Measurements from ENCODE around the gene MYO1G. TPM values are rescaled to one million over a fixed set of nuclear protein-coding genes. Genes with fewer than 3 reads are reported as not detected.

The MYO1G gene
- total RNA-seq, 2 donors from 2014 or later, result 465 to 518 TPM

DNA sequence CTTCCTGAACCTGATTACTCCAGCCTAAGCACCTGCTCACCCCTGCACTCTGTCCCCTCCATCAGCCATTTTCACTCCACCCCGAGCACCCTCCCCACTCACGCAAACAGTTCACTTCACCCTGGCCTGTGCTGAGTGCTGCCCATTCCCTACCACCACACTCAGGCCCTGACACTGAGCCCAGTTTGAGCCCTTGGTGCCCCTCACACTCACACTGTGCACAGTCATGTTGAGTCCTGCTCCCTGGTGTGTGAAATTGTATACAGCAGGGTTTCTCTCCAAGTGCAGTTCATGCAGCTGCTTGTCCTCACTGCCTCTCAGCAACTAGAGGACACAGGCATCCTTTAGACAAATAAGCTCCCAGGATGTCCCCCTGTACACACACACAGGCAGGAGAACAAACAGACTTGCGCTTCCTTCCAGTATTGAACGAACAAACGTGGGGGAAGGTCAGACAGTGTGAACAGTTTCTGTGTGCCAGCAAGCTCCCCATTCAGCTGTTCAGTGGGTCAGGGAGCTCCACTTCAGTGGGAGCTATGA, 6.8 kb downstream of the MYO1G start:
- Mint-ChIP-seq H3K36me3 (peaks cover 11% of the 10 kb centered on the region), H3K4me3 (no peak overlapping the region), H3K27ac (peak overlapping the region; percentile 58 to 86), H3K27me3 (no peaks in the 10 kb centered on the region), H3K4me1 (ENCODE audit: low read depth in 2 of 2) (peaks cover 23% of the 10 kb centered on the region in 2 donors), H3K9me3 (no peaks in the 10 kb centered on the region)
- ATAC-seq (no peak), DNase-seq (ENCODE audit: low spot score) (no peak)

DNA sequence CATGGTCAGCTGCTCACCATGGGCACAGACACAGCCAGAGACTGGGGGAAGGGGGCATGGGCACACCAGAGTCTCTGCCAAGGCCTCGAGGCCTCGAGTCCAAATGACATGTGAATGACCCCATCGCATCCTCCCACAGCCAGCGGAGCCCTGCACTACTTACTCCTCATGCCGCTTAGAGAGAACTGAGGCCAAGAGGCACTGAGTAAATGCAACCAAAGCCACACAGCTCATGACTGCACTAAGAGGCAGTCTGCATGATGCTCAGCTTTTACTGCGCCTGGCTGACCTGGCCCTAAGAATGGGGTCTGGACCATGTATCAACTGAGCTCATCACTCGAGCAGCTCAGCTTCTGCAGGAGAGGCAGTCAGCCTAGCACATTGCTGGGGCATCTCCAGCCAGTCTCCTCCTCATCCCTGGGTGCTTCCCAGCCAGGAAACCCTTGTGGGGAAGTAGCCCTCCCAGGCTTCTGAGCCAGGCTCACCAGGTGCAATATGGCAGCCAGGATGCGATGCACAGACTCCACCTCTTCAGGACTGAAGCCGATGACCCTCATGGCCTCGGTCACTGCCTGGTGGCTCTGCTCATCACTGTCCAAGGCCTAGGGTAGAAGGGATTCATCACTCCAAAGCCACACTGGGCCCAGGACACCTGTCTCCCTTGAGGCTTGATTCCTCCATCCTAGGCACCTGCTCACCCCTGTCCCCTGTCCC, 7.5 kb downstream of the MYO1G start:
- Mint-ChIP-seq H3K4me3 (no peak overlapping the region), H3K9me3 (no peaks in the 10 kb centered on the region), H3K4me1 (ENCODE audit: low read depth in 2 of 2) (peaks cover 18 to 19% of the 10 kb centered on the region in 2 donors), H3K27me3 (no peaks in the 10 kb centered on the region), H3K36me3 (peaks cover 9% of the 10 kb centered on the region), H3K27ac (peak overlapping the region; percentile 58 to 86)
- no peak for DNase-seq (ENCODE audit: low spot score)
- ATAC-seq, result no peak

DNA sequence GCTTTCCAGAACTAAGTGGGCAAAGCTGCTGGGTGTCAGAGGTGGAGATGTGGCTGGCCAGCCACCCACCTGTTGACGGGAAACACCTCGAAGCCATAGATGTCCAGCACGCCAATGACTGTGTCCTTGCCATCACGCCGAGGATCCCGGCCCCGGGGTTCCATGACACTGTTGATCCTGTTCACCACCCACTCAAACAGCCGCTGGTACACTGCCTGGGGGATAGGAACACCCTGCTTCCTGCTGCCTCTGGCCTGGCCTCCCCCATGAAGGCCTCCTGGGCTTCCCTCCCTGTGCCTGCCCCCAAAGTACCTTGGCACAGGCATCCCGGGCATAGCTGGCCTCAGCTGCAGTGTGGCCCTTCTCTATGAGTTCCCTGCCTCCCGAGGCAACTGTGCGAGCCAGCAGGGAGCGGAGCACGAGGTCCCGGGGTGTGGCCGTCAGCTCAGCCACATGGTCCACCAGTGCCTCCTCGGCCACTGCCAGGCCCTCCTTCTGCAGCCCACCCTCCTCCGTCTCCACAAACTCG, 8.2 kb downstream of the MYO1G start:
- DNase-seq (ENCODE audit: low spot score) (no peak), ATAC-seq (no peak)
- no peak overlapping the region for H3K4me3 Mint-ChIP-seq
- peaks cover 14 to 16% of the 10 kb centered on the region in 2 donors for H3K4me1 Mint-ChIP-seq (ENCODE audit: low read depth in 2 of 2)
- no peak overlapping the region for H3K27ac Mint-ChIP-seq
- H3K27me3 Mint-ChIP-seq, result no peaks in the 10 kb centered on the region
- no peaks in the 10 kb centered on the region for H3K9me3 Mint-ChIP-seq
- peaks cover 5% of the 10 kb centered on the region for H3K36me3 Mint-ChIP-seq

DNA sequence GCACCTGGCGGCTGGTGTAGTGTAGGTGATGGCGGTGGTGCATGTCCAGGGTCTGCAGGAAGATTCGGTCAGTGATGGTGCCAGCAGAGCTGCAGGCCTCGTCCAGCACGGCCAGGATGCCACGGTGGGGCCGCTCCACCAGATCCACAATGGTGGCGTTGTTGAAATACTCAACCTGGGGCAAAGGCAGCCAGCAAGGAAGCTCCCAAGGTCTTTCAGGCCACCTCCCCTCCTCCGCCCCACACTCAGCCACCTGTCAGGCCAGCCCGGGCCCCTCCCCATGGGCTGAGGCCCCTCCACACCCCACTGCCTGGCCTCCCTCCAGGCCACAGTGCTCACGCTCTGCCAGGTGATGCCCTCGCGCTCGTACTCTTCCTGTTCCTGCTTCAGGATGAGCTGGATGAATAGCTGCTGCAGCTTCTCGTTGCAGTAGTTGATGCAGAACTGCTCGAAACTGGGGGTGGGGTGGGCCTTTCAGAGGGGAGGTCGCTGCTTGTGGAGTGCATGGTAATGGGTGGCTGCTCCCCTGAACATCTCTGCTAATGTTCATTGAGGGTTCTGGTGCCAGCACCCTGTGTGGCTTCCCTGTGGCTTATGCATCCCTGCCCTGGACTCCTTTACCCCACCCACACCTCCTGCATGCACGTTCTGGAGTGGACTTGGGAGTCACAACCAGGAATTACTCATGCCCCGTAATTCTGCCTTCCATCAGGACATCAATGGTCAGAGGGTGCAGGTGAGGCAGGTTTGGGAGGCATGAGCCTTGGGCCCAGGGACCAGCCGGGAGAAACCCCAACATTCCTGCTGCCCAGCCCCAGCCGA, 8.9 kb downstream of the MYO1G start:
- Mint-ChIP-seq H3K4me3 (no peak overlapping the region), H3K4me1 (ENCODE audit: low read depth in 2 of 2) (peaks cover 14 to 20% of the 10 kb centered on the region in 2 donors), H3K36me3 (peaks cover 5% of the 10 kb centered on the region), H3K9me3 (no peaks in the 10 kb centered on the region), H3K27me3 (no peaks in the 10 kb centered on the region), H3K27ac (no peak overlapping the region)
- DNase-seq (ENCODE audit: low spot score) (no peak), ATAC-seq (no peak)

DNA sequence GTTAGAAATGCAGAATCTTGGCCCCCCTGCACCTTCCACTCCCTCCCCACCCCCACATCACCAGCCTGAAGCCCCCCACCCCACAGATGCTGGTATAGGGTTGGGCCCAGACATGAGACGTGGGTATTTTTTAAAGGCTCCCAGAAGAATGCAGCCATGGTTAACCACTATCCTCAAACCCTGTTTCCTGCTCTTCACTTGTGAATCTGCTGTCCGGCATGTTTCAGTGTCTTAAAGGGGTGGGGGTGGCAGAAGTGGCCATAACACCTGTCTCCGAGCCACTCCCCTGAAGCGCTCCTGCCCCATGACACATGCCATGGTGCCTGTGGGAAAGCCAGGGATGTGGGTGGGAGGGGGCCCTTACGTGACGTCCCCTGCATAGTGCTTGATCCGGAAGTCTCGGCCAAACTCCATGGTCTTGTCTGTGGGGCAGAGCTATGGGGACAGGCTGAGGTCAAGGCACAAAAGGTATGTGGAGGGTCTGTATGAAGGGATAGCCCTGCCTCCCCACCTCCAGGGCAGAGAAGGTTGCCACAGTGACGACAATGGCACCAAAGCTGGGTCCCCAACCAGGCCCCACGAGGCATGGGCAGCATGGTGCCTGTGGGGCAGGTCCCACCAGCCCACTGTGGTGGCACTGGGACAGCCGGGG, 9.6 kb downstream of the MYO1G start:
- Mint-ChIP-seq H3K36me3 (peaks cover 5% of the 10 kb centered on the region), H3K27ac (peak overlapping the region in 1 of 2 donors; percentile 62), H3K4me3 (no peak overlapping the region), H3K4me1 (ENCODE audit: low read depth in 2 of 2) (peaks cover 14 to 15% of the 10 kb centered on the region in 2 donors), H3K9me3 (no peaks in the 10 kb centered on the region), H3K27me3 (no peaks in the 10 kb centered on the region)
- ATAC-seq, result no peak
- DNase-seq (ENCODE audit: low spot score), result no peak

DNA sequence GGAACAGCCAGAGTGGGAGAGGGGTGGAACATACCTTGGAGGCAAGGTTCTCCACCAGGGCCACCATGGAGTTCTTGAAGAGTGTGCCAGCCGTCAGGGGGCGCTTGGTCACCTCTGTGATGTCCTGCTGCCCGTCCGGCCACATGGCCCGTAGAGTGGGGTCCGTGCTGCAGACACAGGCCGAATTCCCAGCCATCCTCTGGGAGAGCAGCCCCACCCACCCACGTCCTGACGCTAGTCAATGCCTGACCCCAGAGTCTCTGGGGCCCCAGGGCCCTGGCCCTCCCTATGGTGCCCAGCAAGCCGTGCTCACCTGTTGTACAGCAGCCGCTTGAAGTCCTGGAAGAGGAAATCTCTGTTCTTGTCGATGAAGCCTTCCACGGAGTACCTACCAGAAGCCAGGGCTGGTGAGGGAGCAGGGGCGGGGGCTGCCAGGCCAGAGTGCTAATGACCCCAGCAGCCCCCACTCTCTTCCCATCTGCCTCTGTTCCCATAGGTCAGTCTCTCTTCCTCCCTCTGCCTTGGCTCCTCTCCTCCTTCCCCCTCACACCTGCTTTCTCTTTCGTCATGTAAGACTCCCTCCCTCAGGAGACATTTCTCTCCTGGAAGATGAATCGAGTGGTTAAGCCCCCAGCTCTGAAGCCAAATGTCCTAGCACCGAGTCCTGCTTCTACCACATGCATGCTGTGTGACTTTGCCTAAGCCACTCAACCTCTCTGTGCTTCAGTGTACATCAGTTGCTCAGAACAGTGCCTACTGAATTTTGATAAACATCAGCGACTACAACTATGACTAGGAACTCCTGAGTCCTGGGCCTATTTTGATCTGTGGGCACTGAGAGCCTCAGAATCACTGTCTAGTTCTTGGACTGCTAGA, 11.0 kb downstream of the MYO1G start:
- peaks cover 14 to 19% of the 10 kb centered on the region in 2 donors for H3K4me1 Mint-ChIP-seq (ENCODE audit: low read depth in 2 of 2)
- ATAC-seq, result no peak
- peaks cover 5% of the 10 kb centered on the region for H3K36me3 Mint-ChIP-seq
- no peaks in the 10 kb centered on the region for H3K27me3 Mint-ChIP-seq
- H3K27ac Mint-ChIP-seq, result peak overlapping the region; percentile 46 to 62
- H3K4me3 Mint-ChIP-seq, result no peak overlapping the region
- no peaks in the 10 kb centered on the region for H3K9me3 Mint-ChIP-seq
- no peak for DNase-seq (ENCODE audit: low spot score)

DNA sequence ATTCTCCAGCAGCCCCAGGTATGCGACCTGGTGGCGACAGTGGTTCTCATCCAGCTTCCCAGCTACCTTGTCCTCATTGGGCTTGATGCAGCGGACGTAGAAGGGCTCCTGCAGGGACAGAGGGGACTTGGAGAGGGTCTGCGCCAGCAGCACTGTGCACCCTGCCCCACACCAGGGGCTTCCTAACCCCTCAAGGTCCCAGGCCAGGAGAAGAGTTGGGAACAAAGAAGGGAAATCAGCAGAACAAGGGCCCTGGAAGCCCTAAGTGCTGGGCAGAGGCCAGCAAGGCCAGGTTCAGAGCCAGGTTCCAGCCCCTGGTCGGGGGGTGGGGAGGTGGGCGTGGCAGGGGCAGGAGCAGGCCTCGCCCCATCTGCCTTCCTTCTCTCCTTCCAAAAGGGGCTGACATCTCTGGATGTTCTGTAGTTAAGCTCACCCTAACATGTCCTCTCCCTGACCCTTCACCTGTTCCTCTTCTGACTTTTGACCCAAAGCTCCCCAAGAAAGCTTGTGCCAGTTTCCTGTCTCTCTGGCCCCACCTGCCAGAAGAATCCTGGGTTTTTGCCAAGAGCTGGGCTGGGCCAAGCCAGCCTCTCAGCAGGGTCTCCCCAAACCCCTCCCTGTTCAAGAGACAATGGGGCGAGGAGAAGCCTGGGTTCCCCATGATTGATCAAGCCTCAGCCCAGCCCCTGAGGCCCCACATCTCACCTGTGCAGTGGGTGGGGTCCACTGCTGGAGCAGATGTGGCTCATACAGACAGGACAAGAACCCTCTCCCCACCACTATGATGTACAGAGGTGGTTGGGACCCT, 11.9 kb downstream of the MYO1G start:
- no peak overlapping the region for H3K27ac Mint-ChIP-seq
- no peak for ATAC-seq
- peaks cover 7 to 15% of the 10 kb centered on the region in 2 donors for H3K4me1 Mint-ChIP-seq (ENCODE audit: low read depth in 2 of 2)
- no peaks in the 10 kb centered on the region for H3K27me3 Mint-ChIP-seq
- H3K36me3 Mint-ChIP-seq, result peaks cover 5% of the 10 kb centered on the region
- no peak overlapping the region for H3K4me3 Mint-ChIP-seq
- no peak for DNase-seq (ENCODE audit: low spot score)
- H3K9me3 Mint-ChIP-seq, result no peaks in the 10 kb centered on the region

DNA sequence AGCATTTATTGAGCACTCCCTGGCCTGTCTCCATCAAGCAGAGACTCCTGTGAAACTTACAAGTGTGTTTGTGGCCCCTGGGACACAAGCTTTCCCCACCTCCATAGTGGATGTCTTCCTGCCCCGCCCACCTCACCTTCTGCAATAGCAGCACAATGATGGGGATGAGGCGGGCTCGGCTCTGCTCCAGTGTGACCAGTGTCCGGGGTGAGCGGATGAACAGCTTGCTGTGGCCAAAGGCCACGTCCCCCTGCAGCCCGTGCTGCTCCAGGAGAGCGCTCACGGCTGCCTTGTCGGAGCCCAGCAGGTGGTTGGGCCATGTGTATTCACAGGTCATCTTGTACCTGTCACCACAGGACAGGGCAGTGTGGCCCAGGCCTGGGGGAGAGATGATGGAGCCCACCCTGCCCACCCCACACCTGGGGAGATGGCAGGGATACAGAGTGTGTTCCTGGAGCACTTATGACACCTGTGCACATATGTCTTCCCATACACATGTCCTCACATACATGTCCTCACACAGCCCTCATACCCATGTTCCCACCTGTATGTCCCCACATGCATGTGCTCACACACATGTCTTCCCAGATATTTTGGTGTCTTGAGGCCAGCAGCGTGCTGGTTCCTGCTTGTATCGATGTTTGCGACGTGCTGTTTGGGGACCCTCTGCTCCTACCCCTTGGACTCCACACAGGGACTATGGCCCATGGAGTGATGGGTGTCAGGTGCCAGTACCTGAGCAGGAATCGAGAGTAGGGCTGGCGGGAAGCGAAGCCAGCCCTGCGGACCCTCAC, 12.7 kb downstream of the MYO1G start:
- Mint-ChIP-seq H3K9me3 (no peaks in the 10 kb centered on the region), H3K4me3 (no peak overlapping the region), H3K36me3 (peaks cover 5% of the 10 kb centered on the region), H3K4me1 (ENCODE audit: low read depth in 2 of 2) (peaks cover 4 to 11% of the 10 kb centered on the region in 2 donors), H3K27ac (no peak overlapping the region), H3K27me3 (no peaks in the 10 kb centered on the region)
- ATAC-seq (no peak), DNase-seq (ENCODE audit: low spot score) (no peak)

DNA sequence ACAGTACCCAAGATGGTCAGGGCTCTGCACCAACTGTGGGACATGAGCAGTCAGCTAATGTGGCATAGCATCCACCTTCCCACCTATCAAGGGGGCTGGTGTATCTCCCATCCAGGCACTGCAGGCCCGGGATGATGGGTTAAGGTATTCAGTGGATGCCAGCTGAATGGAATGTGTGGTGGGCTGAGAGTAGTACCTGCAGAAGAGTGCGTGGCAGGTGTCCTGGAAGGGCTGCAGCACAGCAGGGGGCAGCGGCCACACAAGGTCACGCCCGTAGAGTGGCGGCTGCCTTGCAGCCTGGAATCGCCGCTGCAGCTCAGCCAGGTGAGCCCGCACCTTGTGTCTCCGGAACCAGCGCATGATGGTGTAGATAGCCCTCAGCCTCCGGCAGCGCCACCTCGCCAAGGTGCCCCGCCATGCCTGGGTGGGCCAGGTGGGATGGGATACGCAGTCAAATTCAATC, 13.3 kb downstream of the MYO1G start:
- Mint-ChIP-seq H3K9me3 (no peaks in the 10 kb centered on the region), H3K27me3 (no peaks in the 10 kb centered on the region), H3K27ac (no peak overlapping the region), H3K4me3 (no peak overlapping the region), H3K4me1 (ENCODE audit: low read depth in 2 of 2) (peaks cover 7 to 13% of the 10 kb centered on the region in 2 donors), H3K36me3 (peaks cover 5% of the 10 kb centered on the region)
- DNase-seq (ENCODE audit: low spot score) (no peak), ATAC-seq (no peak)

DNA sequence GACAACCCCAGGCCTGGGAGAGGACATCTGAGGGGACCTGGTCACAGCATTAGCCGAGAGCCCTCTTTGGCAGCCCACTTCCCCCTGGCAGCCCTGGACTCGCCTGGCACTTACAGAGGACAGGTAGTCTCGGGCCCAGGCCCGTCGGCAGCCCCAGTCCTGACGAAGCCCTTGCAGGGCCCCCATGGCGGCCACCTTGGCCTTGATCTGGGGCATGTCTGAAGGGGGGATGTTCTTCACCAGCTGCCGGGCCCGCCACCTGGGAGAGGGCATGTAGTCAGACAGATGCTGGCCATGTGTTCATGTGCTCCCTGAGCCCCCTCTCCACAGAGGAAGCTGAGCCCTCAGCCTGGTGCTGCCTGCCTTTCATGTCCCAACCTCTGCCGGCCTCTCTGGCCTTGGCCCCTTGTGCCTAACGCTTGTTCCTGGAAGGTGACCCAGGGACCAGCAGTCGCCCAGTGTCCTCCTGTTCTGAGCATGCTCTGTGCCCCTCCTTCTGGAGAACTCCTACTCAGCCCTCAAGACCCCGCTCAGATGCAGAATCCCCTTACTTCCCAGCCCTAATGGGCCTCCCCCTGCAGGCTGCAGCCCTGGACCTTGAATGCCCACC, 13.9 kb downstream of the MYO1G start:
- Mint-ChIP-seq H3K4me3 (no peak overlapping the region), H3K27me3 (no peaks in the 10 kb centered on the region), H3K36me3 (peaks cover 5% of the 10 kb centered on the region), H3K4me1 (ENCODE audit: low read depth in 2 of 2) (peaks cover 12 to 19% of the 10 kb centered on the region in 2 donors), H3K9me3 (no peaks in the 10 kb centered on the region), H3K27ac (no peak overlapping the region)
- ATAC-seq (peak in 1 of 2 donors; percentile 0), DNase-seq (ENCODE audit: low spot score) (no peak)

DNA sequence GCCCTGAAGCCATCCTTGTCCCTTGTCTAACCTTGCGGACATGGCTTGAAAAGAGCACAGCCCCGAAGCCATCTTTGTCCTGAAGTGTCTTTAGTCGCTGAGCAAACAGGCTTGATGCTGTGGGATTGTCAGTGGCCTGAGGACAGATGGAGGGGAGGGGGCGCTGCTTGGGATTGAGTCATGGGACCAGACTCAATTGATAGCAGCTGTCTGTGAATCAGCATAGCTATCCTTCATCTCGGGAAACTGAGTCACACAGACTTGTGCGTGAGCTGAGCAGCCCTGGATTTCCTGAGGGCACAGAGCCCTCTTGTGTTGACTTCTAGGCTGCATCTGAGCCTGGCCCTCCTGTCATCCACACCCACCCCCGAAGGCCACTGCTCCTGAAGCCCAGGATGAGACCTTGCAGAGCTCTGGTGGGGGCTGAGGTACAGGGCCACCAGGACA, 14.4 kb downstream of the MYO1G start:
- H3K27me3 Mint-ChIP-seq, result no peaks in the 10 kb centered on the region
- ATAC-seq (peak in 1 of 2 donors; percentile 15), DNase-seq (ENCODE audit: low spot score) (no peak)
- peaks cover 5% of the 10 kb centered on the region for H3K36me3 Mint-ChIP-seq
- no peak overlapping the region for H3K4me3 Mint-ChIP-seq
- H3K27ac Mint-ChIP-seq, result no peak overlapping the region
- no peaks in the 10 kb centered on the region for H3K9me3 Mint-ChIP-seq
- H3K4me1 Mint-ChIP-seq (ENCODE audit: low read depth in 2 of 2), result peaks cover 17 to 24% of the 10 kb centered on the region in 2 donors
